ENCODE results near the gene GNRH2.
"Not testable (repeated sequence)": the region's sequence is repeated elsewhere in the genome, so short reads cannot be mapped to it uniquely, and the experiment has no call there.

The GNRH2 gene, protein sequence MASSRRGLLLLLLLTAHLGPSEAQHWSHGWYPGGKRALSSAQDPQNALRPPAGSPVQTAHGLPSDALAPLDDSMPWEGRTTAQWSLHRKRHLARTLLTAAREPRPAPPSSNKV

DNA sequence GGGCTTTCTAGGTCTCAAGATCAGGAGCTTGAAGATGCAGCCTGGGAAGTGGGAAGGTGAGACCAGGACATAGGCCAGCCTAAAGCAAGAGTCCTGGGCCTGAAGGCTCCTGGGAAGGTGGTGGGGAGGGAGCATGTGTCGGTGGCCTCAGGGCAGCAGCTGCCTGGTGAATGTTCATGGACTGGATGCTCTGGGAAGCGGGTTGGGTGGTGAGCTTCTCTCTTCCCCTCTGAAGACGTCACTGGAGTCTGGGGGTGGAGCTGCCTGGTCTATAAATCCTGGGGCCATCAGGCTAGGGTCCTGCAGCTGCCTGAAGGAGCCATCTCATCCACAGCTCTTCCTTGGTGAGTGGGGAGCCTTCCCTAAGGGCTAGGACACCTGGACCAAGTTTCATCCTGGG, at the start of gene GNRH2:
Gene GNRH2, plus strand, starts transcription at position 301 of the 400 bp plus-strand sequence. CDS start 793 bp downstream, outside the sequence.
- DNase-seq (ENCODE audit: low spot score): no peak

DNA sequence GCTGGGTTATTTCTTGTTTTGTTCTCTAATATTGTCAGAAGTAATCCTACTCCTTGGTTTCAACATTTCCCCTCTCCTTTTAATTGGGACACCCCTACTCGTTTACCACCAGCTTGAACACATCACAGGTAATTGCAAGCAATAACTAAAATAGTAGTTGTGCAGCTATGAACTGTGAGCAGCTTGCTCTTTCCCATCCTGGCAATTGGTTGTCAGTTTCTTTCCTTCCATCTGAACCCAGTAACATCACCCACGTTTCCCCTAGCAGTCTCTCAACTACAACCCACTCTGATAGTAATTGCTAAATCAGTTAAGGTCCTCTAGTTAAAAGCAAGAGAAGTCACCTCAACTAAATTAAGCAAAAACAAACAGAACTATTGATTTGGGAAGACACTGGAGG, 47.6 kb upstream of the GNRH2 start:
- DNase-seq (ENCODE audit: low spot score): no peak

DNA sequence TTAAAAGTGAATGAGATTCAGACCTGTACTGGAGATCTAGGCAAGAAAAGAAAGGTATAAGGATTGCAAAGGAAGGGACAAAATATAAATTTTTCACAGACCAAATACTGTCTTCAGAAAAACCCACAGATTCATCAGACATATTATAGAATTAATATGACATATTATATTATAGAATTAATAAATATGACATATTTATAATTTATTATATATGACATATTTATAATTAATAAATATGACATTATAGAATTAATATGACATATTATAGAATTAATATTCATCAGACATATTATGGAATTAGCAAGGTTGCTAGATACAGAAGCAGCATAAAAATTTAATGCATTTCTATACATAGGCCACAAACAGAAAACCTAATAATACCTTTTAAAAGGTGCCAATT, 44.7 kb upstream of the GNRH2 start:
- DNase-seq (ENCODE audit: low spot score): no peak

DNA sequence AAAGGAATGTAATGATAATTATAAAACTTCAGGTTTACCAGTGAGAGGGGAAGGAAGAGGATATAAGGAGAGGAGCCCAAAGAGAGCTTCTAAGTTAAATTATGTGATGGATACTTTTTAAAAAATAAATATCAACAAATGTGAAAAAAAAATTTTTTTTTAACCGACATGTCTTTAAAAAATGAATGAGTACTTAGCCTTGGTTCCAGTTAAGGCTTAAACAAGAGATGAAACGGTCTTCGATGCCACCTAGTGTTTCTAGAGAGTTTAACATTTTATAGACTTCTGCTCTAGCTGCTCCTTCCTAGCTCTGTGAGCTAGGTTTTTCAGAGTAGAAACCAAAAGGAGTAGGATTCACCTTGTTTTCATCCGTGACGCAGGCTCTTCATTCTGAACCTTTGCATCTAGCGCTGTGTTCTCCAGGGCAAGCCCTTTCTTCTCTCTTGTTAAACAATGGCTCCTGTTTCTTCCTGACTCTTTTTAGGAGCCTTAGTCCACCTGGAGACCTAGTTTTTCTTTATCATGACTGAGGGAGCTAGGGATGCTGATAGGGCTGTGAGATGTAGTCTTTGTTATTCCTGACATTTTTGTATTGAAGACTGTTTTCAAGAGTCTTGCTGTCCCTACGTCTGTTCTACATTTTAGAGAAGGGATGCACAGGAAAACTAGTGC, 42.4 kb upstream of the GNRH2 start:
- no peak for DNase-seq (ENCODE audit: low spot score)

DNA sequence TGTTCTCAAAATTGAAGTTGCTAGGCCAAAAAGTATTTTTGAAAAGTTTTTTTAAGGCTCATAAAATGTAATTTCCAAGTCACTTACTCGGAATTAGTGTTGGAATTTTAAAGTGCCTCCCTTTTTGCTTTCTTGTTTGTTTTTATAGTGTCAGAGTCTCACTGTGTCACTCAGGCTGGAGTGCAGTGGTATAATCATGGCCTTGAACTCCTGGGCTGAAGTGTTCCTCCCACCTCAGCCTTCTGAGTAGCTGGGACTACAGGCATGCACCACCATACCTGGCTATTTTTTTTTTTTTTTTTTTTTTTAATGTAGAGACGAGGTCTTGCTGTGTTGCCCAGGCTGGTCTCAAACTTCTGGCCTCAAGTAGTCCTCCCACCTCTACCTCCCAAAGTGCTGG, 40.0 kb upstream of the GNRH2 start:
- no peak for DNase-seq (ENCODE audit: low spot score)

DNA sequence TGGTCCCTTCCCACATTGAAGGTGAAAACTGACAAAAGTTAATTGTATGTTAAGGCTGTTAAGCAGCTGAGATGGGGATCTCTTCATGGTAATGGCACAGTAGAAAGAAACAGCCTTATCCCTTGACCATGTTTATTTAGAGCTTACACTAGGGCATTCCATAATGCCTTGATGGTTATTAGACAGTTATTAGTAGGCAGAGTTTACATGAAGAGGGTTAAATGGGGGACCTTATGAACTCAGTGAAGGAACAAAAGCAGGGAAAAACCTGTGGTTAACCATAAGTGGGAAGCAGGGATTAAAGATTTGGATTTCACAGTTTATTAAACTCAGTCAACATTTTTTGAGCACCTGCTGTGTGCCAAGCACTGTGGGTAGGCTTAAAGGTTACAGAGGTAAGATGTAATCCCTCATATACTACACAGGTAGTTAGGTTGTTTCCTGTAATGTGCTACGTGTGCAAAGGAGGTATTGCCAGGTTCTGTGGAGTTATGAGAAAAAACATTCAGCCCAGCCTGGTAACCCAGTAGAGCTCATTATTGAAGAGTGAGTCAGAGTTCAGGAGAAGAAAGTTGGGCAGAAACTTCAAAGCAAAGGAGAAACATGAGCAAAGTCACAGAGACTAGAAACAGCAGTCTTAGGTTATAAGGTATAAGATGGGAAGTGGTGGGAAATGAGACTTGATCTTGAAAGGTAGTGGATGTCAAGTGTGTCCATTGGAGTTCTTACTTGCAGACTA, 32.3 kb upstream of the GNRH2 start:
- no peak for DNase-seq (ENCODE audit: low spot score)

DNA sequence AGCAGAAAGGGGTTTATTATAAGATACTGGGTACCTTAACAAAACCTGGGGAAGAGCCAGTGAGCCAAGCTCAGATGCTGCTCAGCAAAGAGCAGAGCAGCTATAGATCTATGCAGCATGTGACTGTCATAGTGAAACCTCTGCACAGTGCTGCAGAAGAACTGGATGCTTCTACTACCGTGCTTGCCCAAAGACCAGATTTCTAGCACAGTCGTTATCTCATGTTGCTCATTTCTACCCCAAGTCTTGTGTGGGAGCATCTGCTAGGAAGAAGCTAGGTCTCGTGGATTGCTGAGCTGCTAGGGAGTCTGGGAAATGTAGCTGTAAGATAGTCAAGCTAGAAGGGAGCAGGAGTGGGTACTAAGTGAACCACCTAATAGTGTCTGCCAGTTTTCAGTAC, 31.7 kb upstream of the GNRH2 start:
- no peak for DNase-seq (ENCODE audit: low spot score)

DNA sequence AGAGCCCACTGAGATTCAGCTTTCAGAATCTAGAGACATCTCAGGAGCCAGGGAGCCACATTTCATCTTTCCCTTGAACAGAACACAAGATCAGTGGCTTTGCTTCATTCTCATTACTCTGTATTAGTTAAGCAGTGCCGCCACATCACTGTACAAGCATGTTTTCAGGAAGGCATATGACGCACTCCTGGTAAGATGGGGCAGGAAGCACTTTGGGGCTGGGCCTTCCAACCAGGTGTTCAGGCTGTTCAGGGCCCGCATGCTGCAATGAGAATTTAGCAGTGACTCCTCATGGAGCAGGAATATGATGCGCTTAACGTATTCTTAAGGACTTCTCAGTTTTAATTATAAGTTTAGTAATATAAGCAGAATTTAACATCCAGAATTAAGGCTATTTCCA, 29.7 kb upstream of the GNRH2 start:
- DNase-seq (ENCODE audit: low spot score): no peak

DNA sequence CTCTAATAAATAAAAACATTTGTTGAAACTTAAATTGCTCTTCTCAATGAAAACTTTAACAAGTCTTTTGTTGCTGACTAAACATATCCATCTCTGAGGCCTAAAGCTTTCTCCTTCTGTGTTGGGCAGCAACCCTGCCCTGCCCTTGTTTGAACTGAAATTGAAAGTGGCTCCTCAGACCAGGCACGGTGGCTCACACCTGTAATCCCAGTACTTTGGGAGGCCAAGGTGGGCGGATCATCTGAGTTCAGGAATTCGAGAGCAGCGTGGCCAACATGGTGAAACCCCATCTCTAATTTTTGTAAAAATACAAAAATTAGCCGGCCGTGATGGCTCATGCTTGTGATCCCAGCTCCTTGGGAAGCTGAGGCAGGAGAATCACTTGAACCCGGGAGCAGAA, 29.2 kb upstream of the GNRH2 start:
- DNase-seq (ENCODE audit: low spot score): no peak

DNA sequence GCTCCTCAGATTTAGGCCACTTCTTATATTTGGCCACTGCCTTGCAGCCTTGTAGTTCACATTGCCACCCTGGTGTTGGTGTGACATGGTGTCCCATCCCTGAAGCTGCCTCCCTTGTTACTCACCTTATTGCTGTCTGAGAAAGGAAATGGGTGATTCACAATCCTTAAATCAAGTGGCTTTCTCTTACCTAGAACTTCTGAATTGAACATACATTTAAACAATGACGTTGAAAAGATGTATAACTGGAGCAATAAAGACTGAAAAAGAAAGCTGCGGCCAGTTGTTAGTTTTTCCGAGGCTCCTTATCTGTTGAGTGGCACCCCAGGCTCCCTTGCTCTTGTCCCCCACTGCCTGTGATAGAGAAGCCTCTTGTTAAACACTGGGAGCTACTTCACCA, 28.8 kb upstream of the GNRH2 start:
- DNase-seq (ENCODE audit: low spot score): no peak

DNA sequence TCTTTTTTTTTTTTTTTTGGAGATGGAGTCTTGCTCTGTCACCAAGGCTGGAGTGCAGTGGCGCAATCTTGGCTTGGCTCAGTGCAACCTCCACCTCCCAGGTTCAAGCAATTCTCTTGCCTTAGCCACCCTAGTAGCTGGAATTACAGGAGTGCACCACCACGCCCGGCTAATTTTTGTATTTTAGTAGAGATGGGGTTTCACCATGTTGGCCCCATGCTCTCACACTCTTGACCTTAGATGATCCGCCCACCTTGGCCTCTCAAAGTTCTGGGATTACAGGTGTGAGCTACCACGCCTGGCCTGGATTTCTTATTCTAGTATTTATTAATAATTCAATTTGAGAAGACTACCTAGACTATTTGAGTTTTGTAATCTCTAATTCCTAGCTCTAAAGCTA, 28.1 kb upstream of the GNRH2 start:
- DNase-seq (ENCODE audit: low spot score): not testable (repeated sequence)

DNA sequence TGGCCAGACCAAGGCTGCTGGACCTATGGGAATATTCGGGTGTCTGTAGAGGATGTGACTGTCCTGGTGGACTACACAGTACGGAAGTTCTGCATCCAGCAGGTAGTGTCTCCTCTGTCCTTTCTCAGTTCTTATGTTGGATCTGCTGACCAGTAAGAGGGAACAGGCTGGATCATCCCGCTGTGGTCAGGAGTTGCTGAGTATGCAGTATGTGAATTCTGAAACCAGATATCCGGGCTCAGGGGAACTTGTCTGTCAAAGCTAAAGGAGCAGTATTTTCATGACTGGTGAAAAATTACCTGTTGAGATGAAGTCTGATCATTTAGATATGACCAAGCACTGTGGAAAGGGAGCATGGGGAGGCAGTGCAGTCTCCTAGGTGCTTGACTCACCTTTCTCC, 22.1 kb upstream of the GNRH2 start:
- no peak for DNase-seq (ENCODE audit: low spot score)

DNA sequence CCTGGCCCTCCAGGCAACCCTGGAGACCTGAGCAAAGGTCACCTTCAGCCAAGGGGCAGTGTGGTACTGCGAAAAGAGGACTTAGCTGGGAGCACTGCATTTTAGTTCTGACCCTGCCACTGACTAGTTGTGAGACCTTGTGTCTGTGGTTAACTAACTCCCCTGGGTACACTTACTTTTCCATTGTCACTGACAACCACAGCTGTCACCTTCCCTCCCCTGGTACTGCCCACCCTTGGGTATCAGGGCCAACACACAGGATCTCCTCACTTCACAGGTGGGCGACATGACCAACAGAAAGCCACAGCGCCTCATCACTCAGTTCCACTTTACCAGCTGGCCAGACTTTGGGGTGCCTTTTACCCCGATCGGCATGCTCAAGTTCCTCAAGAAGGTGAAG, 21.6 kb upstream of the GNRH2 start:
- DNase-seq (ENCODE audit: low spot score): no peak

DNA sequence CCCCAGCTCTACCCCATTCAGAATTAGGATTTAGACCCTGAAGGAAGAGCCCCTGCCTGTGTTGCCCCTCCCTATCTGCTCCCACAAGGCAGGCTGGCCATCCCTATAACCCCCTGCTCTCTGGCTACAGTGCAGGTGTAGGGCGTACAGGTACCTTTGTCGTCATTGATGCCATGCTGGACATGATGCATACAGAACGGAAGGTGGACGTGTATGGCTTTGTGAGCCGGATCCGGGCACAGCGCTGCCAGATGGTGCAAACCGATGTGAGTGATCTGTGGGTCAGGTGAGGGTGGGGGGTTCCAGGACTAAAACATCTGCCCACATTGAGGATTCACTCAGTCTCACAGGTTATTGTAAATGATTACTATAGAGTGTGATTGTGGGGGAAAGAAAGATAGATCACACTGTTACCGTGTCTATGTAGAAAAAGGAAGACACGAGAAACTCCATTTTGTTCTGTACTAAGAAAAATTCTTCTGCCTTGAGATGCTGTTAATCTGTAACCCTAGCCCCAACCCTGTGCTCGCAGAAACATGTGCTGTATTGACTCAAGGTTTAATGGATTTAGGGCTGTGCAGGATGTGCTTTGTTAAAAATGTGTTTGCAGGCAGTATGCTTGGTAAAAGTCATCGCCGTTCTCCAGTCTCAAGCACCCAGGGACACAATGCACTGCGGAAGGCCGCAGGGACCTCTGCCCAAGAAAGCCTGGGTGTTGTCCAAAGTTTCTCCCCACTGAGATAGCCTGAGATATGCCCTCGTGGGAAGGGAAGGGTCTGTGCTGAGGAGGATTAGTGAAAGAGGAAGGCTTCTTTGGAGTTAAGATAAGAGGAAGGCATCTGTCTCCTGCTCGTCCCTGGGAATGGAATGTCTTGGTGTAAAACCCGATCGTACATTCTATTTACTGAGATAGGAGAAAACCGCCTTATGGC, 20.6 kb upstream of the GNRH2 start:
- not testable (repeated sequence) for DNase-seq (ENCODE audit: low spot score)

DNA sequence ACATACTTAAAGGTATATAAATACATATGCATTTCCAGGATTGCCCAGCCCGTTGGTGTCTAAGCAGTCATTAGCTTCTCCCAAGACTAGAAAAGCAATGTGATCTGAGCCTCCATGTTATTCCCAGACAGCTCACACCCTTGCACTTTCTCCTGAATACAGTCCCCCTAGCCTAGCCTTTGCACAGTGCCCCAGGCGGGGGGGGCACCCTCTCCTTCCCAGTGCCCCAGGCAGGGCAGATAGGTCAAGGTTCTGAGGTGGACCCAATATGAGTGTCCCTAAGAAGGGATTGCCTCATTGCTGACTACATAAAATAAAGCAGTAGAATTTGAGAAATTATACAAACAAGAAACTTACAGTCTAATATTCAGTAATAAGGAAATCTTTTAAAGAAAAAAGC, 15.4 kb upstream of the GNRH2 start:
- no peak for DNase-seq (ENCODE audit: low spot score)

DNA sequence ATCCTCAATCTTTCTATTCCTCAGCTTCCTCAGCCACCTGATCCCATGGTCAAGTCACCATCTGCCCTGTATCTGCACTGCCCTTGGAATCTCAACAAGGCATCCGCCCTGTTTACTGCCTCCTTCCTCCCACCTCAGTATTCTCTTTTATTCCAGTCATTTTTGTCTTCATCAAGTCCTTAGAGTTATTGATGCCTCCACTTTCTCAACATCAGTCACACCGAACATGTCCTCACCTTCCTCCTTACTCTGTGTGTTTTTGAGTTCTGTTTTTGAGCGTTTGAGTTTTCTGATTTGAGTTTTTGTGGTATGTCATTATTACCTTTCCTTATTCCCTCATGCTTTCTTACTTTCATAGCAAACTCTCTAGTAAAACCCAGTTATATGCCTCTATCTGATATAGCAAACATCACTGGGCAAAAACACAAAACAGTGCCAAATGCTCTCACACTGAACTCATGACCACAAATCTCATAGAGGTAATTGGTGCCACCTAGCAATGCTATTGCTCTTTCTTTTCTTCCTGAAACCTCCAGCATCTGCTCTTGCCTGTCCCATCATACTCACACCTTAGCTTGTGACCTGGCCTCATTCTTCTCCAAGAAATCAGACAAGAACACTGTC, 11.8 kb upstream of the GNRH2 start:
- DNase-seq (ENCODE audit: low spot score): no peak

DNA sequence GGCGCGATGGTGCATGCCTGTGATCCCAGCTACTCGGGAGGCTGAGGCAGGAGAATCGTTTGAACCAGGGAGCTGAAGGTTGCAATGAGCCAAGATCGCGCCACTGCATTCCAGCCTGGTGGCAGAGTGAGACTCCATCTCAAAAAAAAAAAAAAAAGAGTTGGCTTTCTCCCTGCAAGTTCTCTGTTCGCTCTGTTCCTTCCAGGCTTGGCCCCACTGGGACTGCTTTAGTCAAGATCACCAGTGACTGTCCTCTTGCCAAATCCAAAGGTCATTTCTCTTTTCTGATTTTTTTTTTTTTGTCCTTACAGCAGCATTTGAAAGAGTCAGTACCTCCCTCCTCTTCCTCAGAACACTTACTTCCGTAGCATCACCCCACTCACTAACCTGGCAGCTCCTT, 10.8 kb upstream of the GNRH2 start:
- DNase-seq (ENCODE audit: low spot score): no peak

DNA sequence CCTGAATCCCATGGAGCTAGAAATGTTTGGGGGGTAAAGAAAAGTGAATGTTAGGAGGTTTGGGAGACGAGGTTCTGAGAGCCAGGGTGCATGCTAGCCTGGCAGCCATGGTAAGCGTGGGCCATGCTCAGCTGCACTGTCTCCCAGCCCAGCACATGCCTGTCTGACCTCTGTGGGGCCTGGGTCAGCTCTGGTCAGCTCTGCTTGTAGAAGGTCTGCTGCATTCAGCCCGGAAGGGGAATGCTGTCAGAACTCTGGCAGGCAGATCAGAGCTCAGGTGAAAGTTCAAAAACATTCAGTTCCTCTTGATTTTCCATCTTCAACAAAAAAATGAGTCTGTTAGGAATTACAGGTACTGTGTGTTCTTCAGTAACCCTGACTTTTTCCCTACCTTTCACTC, 5.8 kb upstream of the GNRH2 start:
- no peak for DNase-seq (ENCODE audit: low spot score)

DNA sequence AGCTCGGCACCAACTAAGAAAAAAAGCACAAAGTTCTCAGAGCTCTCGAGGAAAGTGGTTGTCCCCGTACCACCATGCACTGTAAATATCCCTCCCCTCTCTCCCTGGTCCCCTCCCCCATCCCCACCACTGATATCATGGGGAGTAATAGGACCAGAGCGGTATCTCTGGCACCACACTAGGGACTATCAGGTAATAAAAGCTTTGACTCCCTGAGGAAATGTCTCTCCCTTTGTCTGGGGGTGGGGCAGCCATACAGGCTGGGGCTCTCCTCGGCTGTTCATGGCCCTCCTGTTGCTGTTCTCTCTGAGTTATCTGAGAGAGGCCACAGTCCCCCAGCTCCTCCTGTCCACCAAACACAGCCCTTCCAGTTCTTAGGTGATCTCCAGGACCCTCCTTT, 5.0 kb upstream of the GNRH2 start:
- DNase-seq (ENCODE audit: low spot score): no peak

DNA sequence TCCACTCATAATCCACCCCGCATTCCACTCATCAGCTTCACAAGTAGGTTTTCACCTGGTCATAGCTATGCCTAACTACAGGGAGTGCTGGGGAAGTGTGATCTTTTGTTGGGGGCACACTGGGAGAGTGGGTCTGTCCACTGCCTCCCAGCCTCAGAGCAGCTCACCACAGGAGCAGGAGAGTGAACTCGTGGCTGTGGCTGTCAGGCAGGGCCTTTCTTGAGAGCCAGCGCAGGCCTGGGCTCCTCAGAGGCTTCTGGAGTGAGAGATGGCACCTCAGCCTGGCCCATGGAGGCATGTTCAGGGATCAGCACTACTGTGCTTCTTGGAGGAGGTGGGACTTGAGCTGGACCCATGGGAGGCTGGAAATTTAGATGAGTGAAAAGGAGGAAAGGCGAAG, 4.0 kb upstream of the GNRH2 start:
- no peak for DNase-seq (ENCODE audit: low spot score)

DNA sequence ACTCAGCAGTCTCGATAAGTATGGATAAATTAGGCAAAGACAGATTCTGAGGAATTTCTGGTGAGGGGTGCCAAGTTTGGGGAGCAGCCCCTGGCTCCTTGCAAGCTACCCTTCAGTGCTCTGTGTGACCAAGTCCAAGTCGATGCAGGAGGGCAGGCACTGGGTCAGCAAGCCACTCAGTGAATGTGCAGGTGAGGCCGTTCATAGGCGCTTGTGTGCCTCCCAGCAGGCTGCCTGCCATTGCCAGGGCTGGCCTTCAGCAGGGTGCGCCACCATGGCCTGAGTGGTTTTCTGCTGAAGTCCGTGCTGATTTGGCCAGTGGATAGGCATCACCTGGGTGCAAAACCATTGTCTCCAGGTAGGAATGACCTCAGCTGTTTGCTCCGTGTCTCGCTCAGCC, 3.3 kb upstream of the GNRH2 start:
- DNase-seq (ENCODE audit: low spot score): no peak

DNA sequence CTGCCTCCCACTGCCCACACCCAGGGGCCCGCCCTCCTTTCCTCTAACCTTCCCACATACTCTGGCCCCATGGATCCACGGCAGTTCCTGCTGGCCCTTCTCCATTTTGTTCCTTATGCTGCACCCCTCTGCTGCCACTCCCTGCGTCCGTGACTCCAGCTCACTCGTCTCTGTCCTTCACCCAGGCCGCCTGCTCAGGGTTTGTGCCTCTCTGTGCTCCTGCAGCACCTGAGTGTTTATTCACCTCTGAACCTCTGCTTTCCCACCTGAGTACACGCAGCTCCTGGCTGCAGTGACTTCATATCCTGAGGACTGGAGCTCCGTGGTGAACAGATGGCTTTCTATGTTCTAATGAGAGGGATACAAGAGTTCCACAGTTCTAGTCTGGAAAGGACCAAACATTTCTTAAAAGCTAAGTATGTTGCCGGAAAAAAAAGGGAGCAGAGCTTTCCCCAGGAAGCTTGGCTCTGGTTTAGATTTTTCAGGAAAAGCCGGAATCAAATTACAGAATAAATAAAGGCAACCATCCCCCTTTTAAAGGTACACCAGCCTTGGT, 1.5 kb upstream of the GNRH2 start:
- DNase-seq (ENCODE audit: low spot score): no peak
